Epithelial cell of prostate (primary cell): ENCODE results near the gene CBX5.
"Not testable (repeated sequence)": the region's sequence is repeated elsewhere in the genome, so short reads cannot be mapped to it uniquely, and the experiment has no call there.

Source experiments
- DNase-seq: peaks from one replicate; pipeline ENCODE4 v3.0.0-alpha.2; 2011; ENCODE audit warnings: low read depth, low spot score
- H3K27ac ChIP-seq: fragments of 450-650 bp; 2 replicates; pipeline ENCODE4 v1.5.1; 2017; ENCODE audit warnings: mild to moderate bottlenecking

CBX5 gene

GRCh38 chr12:54272214-54272613 is 7.7 kb downstream of the CBX5 start:
- H3K27ac ChIP-seq = no peak overlapping the region
- no peak for DNase-seq

GRCh38 chr12:54270345-54270744 is 9.6 kb downstream of the CBX5 start:
- no peak for DNase-seq
- H3K27ac ChIP-seq = no peak overlapping the region

- DNase-seq = no peak
- no peak overlapping the region for H3K27ac ChIP-seq
Measured at GRCh38 chr12:54266852-54267251, 13.1 kb downstream of the CBX5 start.

GRCh38 chr12:54265364-54265812 is 14.5 kb downstream of the CBX5 start:
- no peak for DNase-seq
- no peak overlapping the region for H3K27ac ChIP-seq

GRCh38 chr12:54262403-54262925 is 17.5 kb downstream of the CBX5 start:
- peak overlapping the region; percentile 22 for H3K27ac ChIP-seq
- no peak for DNase-seq

- H3K27ac ChIP-seq = peak overlapping the region; percentile 22
- DNase-seq = no peak
Measured at GRCh38 chr12:54261815-54262402, 18.0 kb downstream of the CBX5 start.

- peak overlapping the region; percentile 84 for H3K27ac ChIP-seq
- DNase-seq = no peak
Measured at GRCh38 chr12:54259194-54260011, 20.5 kb downstream of the CBX5 start.

GRCh38 chr12:54258201-54258681 is 21.7 kb downstream of the CBX5 start:
- peak overlapping the region; percentile 84 for H3K27ac ChIP-seq

GRCh38 chr12:54257332-54257731 is 22.6 kb downstream of the CBX5 start:
- DNase-seq = no peak
- H3K27ac ChIP-seq = no peak overlapping the region

More at GRCh38 chr12:54258201-54258681, 21.7 kb downstream of the CBX5 start:
- DNase-seq = no peak

GRCh38 chr12:54253240-54253639 is 26.7 kb downstream of the CBX5 start:
- H3K27ac ChIP-seq = no peak overlapping the region
- no peak for DNase-seq

- H3K27ac ChIP-seq = no peak overlapping the region
- DNase-seq = no peak
Measured at GRCh38 chr12:54251667-54252284, 28.1 kb downstream of the CBX5 start.

GRCh38 chr12:54249489-54249888 is 30.4 kb downstream of the CBX5 start:
- no peak for DNase-seq

GRCh38 chr12:54246011-54246641 is 33.8 kb downstream of the CBX5 start:
- no peak for DNase-seq
- H3K27ac ChIP-seq = no peak overlapping the region

More at GRCh38 chr12:54249489-54249888, 30.4 kb downstream of the CBX5 start:
- no peak overlapping the region for H3K27ac ChIP-seq

GRCh38 chr12:54240971-54241588 is 38.8 kb downstream of the CBX5 start:
- DNase-seq = no peak
- peak overlapping the region; percentile 45 for H3K27ac ChIP-seq

GRCh38 chr12:54240129-54240528 is 39.8 kb downstream of the CBX5 start:
- H3K27ac ChIP-seq = no peak overlapping the region
- DNase-seq = no peak

GRCh38 chr12:54239620-54240019 is 40.3 kb downstream of the CBX5 start:
- no peak overlapping the region for H3K27ac ChIP-seq
- no peak for DNase-seq

- DNase-seq = no peak
- H3K27ac ChIP-seq = no peak overlapping the region
Measured at GRCh38 chr12:54238531-54238930, 41.4 kb downstream of the CBX5 start.

- no peak overlapping the region for H3K27ac ChIP-seq
- no peak for DNase-seq
Measured at GRCh38 chr12:54232790-54233189, 47.1 kb downstream of the CBX5 start.

GRCh38 chr12:54231269-54231668 is 48.7 kb downstream of the CBX5 start:
- H3K27ac ChIP-seq, DNase-seq: not testable (repeated sequence)

- peak overlapping the region; percentile 45 for H3K27ac ChIP-seq
- DNase-seq = no peak
Measured at GRCh38 chr12:54230555-54230954, 49.4 kb downstream of the CBX5 start.
